ENCODE results near the gene RAP1GAP. TPM values are rescaled to one million over a fixed set of nuclear protein-coding genes. Genes with fewer than 3 reads are reported as not detected.

The RAP1GAP gene
- total and polyA plus RNA-seq, 3 donors from 2014 or later: 7.4 to 8.4 (median 8.0) TPM

DNA sequence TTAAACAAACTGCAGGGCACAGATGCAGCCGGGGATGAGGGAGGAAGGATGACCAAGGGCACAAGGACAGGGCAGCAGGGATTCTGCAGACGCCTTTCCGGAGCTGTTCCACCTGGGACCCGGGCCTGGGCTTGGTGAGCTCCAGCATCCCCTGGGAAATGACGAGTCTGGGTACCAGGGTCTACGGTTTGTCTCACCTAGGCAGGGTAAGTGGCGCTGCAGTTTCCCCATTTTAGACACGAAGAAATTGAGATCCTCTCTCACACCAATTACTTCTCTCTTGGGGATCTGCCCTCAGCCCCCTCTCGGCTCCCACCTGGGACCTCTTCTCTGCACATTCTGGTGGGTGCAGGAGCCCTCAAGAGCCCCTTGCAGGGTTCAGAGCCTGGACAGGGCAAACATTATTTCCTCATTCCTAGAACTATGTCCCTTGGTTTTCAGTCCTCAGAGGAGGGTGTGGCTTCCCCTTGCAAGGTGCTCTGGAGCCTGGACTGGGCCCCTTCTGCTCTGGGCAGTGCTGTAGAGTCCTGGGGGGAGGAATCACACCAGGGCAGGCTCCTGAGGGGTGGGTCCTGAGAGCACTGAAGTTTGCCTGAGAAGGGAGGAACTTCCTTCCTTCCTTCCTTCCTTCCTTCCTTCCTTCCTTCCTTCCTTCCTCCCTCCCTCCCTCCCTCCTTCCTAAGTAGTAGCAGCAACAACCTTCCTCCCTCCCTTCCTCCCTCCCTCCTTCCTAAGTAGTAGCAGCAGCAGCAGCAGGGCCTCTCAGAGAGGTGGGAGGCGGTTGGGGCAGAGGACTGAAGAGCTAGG is 16.0 kb downstream of the RAP1GAP start:
- DNase-seq: no peak
- TF ChIP-seq, protein P1, sequence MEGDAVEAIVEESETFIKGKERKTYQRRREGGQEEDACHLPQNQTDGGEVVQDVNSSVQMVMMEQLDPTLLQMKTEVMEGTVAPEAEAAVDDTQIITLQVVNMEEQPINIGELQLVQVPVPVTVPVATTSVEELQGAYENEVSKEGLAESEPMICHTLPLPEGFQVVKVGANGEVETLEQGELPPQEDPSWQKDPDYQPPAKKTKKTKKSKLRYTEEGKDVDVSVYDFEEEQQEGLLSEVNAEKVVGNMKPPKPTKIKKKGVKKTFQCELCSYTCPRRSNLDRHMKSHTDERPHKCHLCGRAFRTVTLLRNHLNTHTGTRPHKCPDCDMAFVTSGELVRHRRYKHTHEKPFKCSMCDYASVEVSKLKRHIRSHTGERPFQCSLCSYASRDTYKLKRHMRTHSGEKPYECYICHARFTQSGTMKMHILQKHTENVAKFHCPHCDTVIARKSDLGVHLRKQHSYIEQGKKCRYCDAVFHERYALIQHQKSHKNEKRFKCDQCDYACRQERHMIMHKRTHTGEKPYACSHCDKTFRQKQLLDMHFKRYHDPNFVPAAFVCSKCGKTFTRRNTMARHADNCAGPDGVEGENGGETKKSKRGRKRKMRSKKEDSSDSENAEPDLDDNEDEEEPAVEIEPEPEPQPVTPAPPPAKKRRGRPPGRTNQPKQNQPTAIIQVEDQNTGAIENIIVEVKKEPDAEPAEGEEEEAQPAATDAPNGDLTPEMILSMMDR (IDR thresholded peaks at IDR 0.05): no peak
- TF ChIP-seq POLR2A (IDR thresholded peaks at IDR 0.05): no peak
- no peaks in the 10 kb centered on the region for H3K36me3 ChIP-seq (ENCODE audit: low read depth, missing control alignments)
- H3K27me3 ChIP-seq: no peaks in the 10 kb centered on the region
- WGBS, 2 donors: 58 to 65% methylated on average over 9 to 10 of the region's 10 CpGs
- no peak overlapping the region for H3K4me3 ChIP-seq
- intact Hi-C loops (cut with DNase I; ENCODE audit: low total_unique reads): no loop called here
- H3K4me1 ChIP-seq: peaks cover 6% of the 10 kb centered on the region
- H3K9me3 ChIP-seq: no peaks in the 10 kb centered on the region
- no peak overlapping the region for H3K27ac ChIP-seq

DNA sequence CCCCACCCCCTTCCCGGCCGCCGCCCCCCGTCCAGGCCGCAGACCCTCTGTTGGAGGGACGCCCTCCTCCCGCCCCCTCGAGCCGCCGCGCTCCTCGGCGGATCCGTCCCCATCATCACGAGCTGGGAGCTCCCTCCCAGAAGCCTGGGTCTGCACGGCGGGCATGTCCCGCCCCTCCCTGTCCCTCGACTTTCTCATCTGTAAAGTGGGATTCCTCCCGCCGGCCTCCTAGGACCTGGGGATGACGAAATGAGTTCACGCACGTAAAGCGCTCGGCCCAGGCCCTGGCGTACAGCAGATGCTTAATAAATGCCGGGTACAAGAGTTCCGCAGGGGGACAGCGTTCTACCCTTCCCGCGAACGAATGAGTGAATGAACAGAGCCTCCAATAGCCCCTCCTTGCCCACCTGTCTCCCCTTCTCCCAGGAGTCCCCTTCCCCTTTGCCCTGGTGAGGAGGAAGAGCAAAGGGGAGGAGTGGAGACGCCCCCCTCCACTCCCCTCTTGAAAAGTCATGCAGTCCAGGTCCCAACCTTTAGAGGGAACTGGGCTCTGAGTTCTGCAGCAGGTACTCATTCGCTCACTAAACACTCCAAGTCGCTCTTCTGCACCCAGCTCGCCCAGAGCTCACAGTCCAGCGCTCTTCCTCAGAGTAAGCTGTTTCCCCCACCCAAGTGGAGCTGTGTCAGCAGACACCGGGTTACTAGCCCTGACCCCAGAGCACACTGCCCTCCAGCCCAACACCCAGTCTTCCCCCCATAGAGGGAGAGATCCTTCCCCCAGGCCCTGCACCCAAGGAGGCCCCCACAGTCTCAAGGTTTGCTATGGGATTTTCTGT is 16.8 kb downstream of the RAP1GAP start:
- Histone ChIP-seq H3K4me3 (peak overlapping the region; percentile 41 to 52), H3K36me3 (ENCODE audit: low read depth, missing control alignments) (no peaks in the 10 kb centered on the region), H3K27me3 (no peaks in the 10 kb centered on the region), H3K4me1 (peaks cover 6% of the 10 kb centered on the region), H3K9me3 (no peaks in the 10 kb centered on the region), H3K27ac (no peak overlapping the region)
- intact Hi-C loops (cut with DNase I; ENCODE audit: low total_unique reads): no loop called here
- TF ChIP-seq POLR2A (IDR thresholded peaks at IDR 0.05): no peak
- no peak for DNase-seq
- 28% methylated on average over 19 to 33 of the region's 39 CpGs for WGBS, 2 donors

DNA sequence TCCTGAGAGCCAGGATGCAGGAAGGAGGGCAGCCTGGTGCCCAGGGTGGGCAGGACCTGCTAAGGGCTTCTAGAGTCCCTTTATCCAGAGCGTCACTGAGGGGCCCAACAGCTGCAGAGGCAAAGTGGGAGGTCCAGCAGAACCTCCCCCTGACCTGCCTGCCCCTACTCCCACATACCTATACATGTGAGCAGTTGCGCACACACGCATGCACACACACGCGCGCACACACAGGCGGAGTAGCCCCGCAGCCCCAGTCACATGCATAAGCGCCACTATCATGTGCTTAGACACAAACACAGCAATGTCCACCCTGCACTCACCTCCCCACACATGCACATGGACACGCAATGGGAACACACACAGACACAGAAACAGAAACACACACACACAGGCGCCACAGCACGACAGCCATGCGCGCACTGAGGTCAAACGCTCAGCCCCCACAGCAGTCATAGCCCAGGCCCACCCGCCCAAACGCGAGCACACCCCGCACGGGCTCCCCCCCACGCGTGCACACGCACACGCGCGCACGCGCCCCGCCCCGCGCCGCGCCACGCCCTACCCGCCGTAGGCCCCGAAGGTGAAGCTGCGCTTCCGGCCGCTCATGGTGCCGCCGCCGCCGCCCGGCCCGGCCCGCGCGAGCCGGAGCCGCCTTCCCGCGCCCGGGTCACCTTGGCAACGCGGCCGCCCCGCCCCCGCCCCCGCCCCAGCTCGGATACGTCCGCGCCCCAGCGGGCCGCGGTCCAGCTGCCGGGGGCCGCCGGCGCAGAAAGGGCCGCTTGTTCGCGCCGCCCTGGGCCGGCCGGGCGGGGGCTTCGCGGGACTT is 17.7 kb downstream of the RAP1GAP start:
- no peak overlapping the region for H3K27ac ChIP-seq
- H3K27me3 ChIP-seq: no peaks in the 10 kb centered on the region
- H3K4me3 ChIP-seq: peak overlapping the region; percentile 27 to 41
- no peaks in the 10 kb centered on the region for H3K36me3 ChIP-seq (ENCODE audit: low read depth, missing control alignments)
- WGBS, 2 donors: 4% methylated on average over 15 of the region's 80 CpGs; no CpG with 5 or more reads in 1 of the 2 donors
- DNase-seq: no peak
- H3K4me1 ChIP-seq: peaks cover 6% of the 10 kb centered on the region
- intact Hi-C loops (cut with DNase I; ENCODE audit: low total_unique reads): no loop called here
- TF ChIP-seq, protein P1 (IDR thresholded peaks at IDR 0.05): no peak
- TF ChIP-seq POLR2A (IDR thresholded peaks at IDR 0.05): no peak
- H3K9me3 ChIP-seq: no peaks in the 10 kb centered on the region

DNA sequence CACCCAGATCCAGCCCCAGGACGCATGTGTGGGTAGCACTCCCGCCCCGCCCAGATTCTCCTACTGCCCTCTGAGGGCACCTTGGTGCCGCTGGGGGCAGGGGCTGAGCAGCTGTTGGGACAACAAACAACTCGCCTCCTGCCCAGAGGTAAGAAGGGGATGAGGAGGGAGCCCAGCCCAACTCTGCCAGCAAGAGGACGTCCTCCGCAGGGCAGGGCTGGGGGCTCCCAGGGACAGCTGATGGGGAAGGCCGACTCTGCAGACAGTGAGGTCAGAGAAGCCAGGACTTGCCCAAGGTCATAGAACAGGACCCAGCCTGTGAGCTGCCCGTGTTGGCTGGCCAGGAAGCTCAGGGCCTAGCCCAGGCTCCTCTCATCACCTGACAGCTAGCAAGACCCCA is 18.8 kb downstream of the RAP1GAP start:
- no peak for DNase-seq
- Histone ChIP-seq H3K4me1 (peaks cover 6% of the 10 kb centered on the region), H3K27me3 (no peaks in the 10 kb centered on the region), H3K4me3 (no peak overlapping the region), H3K36me3 (ENCODE audit: low read depth, missing control alignments) (no peaks in the 10 kb centered on the region), H3K27ac (no peak overlapping the region), H3K9me3 (no peaks in the 10 kb centered on the region)
- TF ChIP-seq, protein P1 (IDR thresholded peaks at IDR 0.05): no peak
- TF ChIP-seq POLR2A (IDR thresholded peaks at IDR 0.05): no peak
- WGBS, 2 donors: 58 to 67% methylated on average over 3 to 9 of the region's 9 CpGs
- intact Hi-C loops (cut with DNase I; ENCODE audit: low total_unique reads): no loop called here
